SK-N-DZ (cell line): ENCODE results near the gene UBTF.
A peak's percentile ranks its signal among the peaks of the same experiment; 100 is the strongest.

ENCODE experiments used
- DNase-seq: peaks from one replicate; pipeline ENCODE4 v3.0.0-alpha.2; 2015; ENCODE audit warnings: low spot score
- small RNA-seq, 2 experiments: library from RNA; depleted of rRNA; stranded (forward); fragments of <200 nt; gene quantifications; one replicate each; pipeline ENCODE3, GENCODE V24; 2014

Gene UBTF

GRCh38 chr17:44170499-44171201 is 48.8 kb downstream of the UBTF start, which contains the start of gene ASB16:
ASB16 (plus strand) TSS chr17:44170704; CDS start chr17:44170790, 86 bp downstream.
- DNase-seq, result peak; percentile 75

DNA sequence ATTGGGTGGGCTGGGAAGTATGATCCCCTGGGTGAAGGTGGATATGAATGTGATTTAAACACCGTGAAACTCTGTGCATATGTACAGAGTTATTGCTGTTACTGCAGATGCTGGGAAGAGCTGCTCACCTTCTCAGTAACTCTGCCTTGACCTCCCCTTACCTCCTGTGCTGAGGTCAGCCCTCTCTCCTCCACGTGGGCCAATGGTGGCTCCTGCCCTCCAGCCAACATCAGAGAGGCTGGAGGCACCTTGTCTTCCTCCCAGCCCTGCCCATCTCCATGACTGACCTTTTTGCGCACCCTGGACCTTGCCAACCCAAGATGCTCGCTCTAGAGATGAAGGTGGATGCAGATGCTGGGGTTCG is 49.4 kb downstream of the UBTF start:
- DNase-seq, result peak; percentile 57

DNA sequence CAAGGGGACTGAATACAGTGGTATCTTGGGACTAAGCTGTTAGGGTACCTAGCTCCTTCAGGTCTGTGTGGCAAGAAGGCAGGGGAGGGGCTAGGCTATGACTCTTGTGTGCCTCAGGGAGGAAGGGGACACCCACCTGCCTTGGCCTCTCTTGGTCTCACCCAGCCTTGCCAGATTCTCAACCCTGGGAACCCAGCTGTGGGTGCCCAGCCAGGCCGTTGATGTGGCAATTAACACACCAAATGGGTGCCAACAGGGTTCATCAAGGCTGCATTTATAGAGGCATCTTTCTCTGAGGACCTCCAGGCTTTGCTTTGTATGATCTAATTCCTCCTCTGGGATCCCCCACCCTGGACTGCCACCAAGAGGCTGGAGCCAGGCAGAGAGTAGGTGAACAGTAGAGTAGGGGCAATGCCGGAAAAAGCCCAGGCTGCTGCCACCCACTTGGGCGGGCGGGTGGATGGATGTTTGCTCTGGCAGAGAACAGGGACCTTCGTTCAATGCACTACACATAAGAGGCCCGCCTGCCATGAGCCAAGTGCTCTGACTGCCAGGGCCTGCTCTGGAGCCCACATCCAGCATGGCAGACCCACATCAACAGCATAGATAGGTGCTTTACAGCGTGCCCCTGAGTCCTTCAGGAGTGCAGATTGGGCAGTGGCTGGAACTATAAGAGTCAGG is 52.2 kb downstream of the UBTF start:
- DNase-seq, result no peak

GRCh38 chr17:44164476-44164875 is 55.0 kb downstream of the UBTF start:
- DNase-seq, result no peak

GRCh38 chr17:44159519-44160210 is 59.8 kb downstream of the UBTF start:
- DNase-seq, result no peak

DNA sequence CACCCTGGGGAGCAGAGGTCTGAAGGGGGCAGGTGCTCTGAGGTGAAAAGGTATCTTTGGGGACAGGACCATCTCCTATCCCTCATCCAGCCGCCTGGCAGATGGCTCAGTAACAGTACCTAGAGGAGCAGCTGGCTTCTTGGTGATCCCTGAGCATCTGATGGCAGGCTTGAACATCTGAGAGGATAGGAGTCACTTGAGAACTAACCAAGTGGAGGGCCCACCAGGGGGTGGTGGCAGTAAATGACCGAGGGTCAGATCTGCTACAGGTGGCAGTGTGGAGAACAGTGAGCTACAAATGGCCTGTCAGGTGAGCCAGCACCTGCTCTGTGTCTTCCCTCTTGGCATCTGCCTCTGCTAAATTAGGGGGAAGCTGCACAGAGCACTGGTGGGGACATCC is 64.0 kb downstream of the UBTF start:
- DNase-seq, result no peak

Small RNA genes lying within 50 kb of the gene (small RNA-seq; reads per million reads assigned to genes)
- gene MIR6782, result 0 reads per million in 2 experiments
